Amygdala (tissue), 56 donors: ENCODE results near the gene AUTS2.
A peak's percentile ranks its signal among the peaks of the same experiment; 100 is the strongest.

Experiments
- DNase-seq, 56 donors: peaks; one replicate each; lab custom pipeline; 2025; lab: John Stamatoyannopoulos, UW

The AUTS2 gene

GRCh38 chr7:69808391-69808790 is 210.1 kb downstream of the AUTS2 start:
- no peak for DNase-seq

DNA sequence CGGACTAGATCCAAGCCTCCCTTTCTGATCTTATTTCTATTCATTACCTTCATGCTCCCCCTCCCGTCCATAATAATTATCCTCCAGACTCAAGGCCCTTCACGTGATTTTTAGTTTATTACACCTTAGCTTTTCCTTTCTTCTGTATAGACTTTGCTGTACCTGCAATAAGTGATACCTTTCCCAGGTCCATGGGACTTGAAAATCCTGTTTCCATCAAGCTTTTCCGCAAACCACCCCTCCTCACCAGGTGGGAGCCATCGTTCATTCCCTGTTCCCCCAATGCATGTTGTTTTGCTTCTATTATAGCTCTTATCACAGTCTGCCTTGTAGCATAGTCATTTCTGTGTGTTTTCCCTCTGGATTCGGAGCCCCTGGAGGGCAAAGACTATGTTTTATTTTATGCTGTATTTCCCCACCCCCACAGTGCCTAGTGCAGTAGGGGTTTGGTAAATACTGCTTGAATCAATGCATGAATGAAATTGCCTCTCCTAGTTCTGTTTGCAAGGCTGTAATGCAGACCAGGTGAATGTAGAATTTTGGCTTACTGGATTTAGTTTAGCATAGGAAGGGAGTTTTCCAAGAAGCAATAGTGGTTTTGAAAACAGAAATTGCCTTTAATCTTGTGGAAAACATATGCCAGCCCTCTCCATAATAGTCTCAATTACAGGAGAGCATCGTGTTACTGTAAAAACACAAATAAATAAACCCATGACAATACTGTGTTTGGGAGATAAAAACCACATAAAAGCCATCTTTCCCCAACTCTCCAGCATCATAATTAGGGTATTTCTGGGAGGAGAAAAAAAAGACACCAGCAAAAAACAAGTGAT is 213.4 kb downstream of the AUTS2 start:
- no peak for DNase-seq

- DNase-seq: no peak
Observed at GRCh38 chr7:69812756-69813155, 214.5 kb downstream of the AUTS2 start.

- no peak for DNase-seq
Observed at GRCh38 chr7:69813637-69814240, 215.5 kb downstream of the AUTS2 start.

DNA sequence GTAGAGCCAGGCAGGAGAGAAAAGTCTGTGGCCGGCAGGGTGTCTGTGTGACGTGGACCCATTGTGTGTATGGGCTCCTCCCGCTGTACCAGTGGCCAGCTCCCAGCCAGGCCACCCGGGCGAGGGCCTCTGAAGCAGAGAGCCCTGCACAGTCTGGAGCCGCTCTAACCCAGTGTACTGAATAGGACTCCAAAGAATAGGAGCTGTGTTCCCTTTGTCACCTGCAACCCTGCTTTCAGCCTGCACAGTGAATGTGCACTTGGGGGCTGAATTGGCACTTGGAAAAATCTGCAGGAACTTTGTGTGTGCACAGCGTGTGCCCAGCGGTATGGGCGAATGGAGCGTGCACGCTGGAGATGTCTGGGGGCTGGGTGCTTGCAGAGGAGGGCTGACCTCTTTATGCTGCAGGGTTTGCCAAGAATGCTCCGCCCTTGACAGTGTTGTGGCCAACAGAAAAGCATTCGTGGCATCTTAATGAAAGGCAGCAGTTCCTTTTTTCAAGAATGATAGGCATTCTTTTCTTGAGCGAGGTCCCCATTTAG is 216.2 kb downstream of the AUTS2 start:
- peak in 54 of 56 donors; percentile 21 to 93 (median 70) for DNase-seq

GRCh38 chr7:69816501-69816900 is 218.2 kb downstream of the AUTS2 start:
- no peak for DNase-seq

DNA sequence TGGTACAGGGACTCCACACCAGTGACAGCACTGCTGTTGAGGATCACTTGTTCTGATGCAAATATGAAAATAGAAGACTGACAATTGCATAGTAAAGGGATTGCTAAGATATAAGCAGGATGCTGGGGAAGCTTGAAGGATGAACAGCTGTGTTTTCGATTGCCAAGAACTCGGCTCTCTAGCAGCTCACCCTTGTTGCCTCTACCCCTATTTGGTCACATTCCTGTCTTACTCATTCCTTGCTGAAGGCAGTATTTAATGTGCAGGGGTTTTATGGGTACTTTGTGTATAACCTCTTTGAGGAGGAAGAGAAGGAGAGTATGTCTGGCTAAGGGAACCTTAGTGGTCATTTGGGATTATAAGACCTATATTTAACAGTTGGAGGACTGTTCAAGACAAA is 218.8 kb downstream of the AUTS2 start:
- no peak for DNase-seq

DNA sequence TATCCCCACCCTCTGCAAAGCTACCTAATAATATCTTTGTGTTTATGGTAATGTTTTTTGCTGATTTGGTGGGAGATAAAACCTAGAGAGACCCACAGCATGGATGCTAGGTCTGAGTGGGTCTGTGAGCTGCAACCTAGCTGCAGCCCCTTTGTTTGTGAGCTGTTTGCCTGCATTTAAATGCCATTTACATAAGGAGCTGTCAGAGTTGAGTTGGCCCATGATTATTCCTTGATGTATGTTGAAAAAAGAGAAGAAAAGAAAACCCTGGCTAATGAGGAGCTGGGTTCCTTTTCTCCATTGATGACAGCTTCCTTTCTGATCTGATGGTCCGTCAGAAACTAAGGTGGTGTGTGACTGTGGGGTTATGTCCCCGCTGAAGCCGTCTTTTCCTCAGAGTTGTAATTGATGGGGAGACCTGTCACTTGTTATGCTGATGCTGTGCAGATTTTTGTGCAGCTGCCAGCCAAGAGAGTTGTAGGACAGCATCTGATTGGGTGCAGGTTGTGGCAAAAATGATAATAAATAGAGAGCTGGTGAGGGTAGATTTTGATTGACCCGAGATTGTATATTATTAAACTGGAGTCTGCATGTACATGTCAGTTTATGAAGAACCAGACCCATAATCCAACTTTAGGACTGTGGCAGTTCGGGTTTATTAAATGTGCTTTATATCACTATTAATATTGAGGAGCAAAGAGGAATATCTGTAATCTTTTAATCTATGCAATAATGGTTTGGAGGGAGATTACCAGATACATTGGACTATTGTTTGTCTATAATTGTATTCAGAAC is 219.8 kb downstream of the AUTS2 start:
- no peak for DNase-seq

DNA sequence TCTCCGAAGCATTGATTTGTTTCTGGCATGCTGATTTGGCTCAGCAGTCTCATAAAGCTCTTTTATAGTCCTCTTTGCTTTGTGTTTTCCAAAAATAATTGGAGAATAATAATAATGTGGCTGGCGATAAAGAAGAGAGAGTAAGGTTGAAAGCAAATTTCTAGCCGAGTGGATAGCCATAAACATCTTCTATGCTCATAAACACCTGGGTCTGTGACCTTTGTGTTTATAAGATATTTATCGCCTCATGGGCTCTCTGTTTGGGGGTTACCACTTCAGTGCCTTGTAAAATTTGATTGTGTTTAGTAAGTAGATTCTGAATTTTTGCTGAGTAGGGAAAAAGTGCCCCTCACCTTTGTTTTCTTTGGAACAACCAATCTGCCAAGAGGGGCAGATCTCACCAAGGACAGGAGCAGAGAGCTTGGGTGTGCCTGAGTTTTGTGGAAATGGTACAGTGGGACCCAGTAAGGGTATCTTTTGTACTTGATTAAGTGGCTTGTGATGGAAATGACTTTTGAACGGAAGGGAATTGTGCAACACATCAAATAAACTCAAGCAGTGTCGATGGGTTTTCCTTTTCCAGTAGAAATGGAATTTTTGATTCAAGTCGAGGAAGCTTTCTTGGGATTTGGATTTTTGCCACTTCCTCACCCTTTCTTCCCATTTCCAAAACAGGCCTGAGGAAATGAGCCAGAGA is 220.5 kb downstream of the AUTS2 start:
- no peak for DNase-seq

DNA sequence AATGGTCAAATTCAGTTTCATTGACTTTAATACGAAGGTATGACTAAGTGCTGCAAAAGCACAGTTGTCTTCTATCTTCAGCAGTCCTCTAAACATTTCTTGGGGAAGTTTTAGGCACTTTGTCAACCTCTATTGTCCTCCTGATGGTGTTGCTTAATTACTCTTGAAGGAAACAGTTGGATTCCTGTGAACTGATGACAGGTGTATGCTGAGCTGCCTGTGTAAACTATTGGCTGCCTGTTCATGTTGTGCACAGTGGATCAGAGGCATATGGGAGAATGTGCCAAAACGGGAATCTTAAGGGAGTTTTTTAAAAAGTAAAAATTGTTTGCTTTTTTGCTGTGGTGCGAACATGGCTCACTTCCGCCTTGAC is 221.0 kb downstream of the AUTS2 start:
- DNase-seq: no peak

GRCh38 chr7:69820479-69821192 is 222.4 kb downstream of the AUTS2 start:
- DNase-seq: no peak

GRCh38 chr7:69822386-69822785 is 224.1 kb downstream of the AUTS2 start:
- DNase-seq: no peak

GRCh38 chr7:69823151-69823744 is 225.0 kb downstream of the AUTS2 start:
- DNase-seq: no peak

- DNase-seq: no peak
Observed at GRCh38 chr7:69825113-69825972, 227.1 kb downstream of the AUTS2 start.

GRCh38 chr7:69826283-69826682 is 228.0 kb downstream of the AUTS2 start:
- DNase-seq: no peak

- DNase-seq: no peak
Observed at GRCh38 chr7:69827140-69827539, 228.9 kb downstream of the AUTS2 start.

GRCh38 chr7:69827558-69827957 is 229.3 kb downstream of the AUTS2 start:
- DNase-seq: no peak

DNA sequence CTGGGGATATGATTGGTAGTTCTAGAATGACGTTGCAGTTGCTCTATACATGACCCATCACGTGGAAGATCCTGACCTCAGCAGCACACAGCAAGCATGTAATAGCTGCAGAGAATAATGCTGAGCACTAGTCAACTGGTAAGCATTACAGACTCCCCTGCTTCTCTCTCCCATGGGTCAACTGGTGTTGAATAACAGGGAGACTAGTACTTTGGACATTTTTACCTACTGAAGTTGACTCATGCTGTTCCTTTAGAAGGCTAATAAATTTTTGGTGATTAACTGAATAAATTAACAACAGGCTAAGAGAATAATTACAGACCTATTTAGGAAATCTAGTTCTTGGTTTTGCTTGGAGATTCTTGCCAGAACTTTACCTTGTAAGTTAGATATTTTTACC is 234.1 kb downstream of the AUTS2 start:
- DNase-seq: no peak

GRCh38 chr7:69833964-69834363 is 235.7 kb downstream of the AUTS2 start:
- no peak for DNase-seq
